GM19035 (cell line): ENCODE measurements around the gene NOTCH3.

Experiments
- ATAC-seq: cut with Tn5 transposase; IDR thresholded peaks from one replicate; pipeline ENCODE4 v1.9.1; 2021; ENCODE audit not compliant: unreplicated experiment

The NOTCH3 gene

DNA sequence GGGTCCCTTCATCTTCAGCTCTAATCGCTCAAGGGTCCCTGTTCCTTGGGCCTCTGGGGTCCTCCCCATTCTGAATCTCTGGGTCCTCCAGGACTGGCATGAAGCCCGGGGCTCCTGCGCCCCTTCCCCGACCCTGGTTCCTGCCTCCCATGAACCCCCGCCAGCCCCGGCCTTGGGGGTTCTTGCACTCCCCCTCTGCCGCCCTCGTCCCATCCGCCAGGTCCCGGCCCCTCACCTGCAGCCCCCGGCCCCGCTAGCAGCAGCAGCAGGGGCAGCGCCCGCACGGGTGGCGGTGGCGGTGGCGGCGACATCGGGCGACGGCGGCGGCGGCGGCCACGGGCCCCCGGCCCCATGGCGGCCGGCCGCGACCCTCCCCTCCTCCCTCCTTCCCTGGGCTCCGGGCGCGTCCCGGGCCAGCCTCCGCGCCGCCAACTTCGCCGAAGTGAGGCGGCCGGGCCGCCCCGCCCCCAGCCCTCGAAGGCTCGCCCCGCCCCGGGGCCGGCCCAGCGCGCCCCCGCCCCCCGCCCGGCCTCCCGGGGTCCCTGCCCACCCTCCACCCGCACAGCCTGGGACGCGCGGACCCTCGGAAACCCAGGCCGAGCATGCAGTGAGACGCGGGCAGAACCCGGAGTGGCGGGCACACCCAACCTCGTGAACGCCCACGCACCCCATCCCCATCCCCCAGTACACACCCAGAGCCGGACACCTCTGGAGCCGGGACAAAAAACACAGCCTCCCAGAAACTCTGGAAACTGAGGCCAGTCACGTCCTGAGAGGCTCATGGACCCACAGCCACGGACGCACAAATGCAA is at the start of gene NOTCH3:
Gene NOTCH3 (minus strand): TSS at position 443 of the 812 bp plus-strand sequence. CDS start 90 bp downstream, at position 353.
- ATAC-seq: no peak

DNA sequence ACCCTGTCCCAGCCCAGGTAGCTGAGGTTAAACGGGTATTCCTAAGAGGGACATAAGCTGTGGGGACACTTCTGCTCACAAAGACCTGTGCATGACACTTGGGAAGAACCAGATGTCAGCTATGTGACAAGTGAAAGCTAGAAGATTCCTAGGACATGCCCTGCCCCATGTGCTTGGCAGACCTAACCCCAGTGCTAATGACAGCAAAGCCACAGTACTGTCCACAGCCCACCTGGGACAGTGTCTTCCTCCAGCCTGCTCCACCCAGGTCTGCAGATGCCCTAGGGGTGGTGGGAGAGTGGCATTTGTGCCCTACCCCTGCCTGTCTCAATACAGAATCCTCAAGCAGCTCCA is 49.8 kb upstream of the NOTCH3 start:
- ATAC-seq: no peak

DNA sequence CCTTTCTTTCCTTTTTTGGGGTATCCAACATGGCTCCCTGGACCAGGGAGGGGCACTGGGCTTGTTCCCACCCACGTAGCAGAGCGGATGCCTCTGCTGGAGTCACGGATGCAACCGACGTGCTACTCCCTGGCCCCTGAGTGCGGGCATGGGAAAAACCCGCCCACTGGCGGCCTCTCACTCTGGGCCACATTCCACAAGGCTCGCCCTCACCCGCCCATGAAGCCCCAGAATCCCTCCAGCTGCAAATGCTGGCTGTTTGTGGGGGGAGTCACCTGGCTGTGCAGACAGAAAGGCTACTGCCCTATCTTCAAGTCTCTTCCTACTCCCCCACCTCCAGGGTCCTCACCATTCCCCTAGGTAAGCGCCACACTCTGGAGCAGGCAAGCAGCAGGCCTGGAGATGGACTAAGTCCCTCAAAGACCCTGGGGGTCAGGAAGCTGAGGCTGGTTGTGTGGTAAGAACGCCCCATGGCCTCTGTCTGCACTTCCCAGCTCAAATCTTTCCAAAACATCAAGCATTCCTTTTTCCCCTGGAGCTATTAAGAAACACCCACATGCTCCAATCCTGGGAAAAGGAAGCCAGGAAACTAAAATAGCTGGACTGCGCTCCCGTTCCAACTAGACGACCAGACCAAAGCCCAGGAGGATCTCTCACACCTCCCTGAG is 49.3 kb upstream of the NOTCH3 start:
- no peak for ATAC-seq

DNA sequence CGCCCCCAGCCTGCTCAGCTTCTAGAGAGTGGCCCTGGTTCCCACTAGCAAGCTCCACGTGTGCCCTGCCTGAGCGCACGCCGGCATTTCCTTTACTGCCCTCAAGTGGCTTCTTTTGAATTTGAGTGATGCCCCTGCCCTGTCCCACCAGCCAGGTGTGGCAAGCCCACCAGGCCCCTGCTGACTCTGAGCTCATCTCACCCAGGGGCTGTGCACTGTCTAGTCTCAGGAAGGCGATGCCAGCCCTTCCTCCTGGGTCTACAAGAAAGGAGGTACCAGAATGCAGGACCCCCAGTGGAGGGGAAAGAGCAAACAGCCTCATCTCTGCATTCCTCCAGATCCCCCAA is 48.7 kb upstream of the NOTCH3 start:
- no peak for ATAC-seq

DNA sequence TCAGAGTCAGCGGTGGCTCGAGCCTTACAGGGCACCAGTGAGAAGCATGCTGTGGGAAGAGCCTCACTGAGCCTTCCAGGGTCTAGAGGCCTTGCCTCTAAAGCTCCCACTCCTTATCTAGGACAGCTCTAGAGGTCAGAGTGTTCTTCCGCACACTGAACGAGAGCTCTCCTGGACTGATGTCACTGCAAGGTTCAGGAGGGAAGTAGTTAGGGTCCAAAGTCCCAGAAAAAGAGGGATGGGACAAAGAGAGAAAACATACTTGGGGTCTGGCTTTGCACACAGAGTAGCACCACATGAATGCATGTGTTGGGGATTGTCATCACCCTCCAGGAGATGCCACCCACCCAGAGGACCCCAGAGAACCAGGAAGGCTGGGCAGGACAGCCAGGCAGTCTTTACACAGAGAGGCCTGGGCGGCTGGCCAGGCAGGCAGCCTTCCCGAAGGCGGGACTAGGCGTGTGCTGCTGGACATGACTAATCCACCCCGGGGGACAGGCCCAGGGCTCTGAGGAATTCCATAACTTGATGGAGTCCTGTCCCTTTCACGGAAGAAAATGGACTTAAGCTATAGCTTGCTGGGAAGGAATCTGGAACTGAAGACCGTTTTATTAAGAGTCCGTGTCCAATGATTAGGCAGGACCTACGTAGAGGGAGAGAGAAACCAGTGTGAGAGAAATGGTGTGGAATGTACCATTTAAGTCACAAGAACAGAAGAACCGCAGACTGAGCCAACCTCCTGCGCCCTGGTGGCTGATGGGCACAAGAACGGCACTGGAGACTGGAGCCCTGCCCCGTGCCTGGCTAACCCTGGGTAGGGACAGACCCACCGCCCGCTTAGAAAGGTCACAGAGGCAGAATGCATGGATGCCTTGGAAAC is 48.1 kb upstream of the NOTCH3 start:
- no peak for ATAC-seq

DNA sequence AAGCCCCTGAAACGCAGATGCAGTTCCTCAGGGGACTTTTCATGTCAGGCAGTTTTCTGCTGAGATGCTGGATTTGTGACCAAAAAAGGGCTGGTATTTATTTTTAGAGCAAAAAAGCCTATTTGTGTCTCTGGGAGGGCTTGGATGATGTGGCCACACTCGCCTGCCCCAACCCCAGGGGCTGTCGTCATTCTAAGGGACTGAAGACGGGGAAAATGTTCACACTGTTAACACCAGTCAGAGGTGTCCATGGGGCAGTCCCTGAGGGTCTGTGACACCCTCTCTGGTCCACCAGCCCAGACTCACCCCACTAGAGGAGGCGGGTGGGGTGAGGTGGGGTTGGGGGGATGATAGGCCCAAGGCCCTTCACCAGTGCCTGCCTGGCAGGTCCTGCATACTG is 47.3 kb upstream of the NOTCH3 start:
- no peak for ATAC-seq

DNA sequence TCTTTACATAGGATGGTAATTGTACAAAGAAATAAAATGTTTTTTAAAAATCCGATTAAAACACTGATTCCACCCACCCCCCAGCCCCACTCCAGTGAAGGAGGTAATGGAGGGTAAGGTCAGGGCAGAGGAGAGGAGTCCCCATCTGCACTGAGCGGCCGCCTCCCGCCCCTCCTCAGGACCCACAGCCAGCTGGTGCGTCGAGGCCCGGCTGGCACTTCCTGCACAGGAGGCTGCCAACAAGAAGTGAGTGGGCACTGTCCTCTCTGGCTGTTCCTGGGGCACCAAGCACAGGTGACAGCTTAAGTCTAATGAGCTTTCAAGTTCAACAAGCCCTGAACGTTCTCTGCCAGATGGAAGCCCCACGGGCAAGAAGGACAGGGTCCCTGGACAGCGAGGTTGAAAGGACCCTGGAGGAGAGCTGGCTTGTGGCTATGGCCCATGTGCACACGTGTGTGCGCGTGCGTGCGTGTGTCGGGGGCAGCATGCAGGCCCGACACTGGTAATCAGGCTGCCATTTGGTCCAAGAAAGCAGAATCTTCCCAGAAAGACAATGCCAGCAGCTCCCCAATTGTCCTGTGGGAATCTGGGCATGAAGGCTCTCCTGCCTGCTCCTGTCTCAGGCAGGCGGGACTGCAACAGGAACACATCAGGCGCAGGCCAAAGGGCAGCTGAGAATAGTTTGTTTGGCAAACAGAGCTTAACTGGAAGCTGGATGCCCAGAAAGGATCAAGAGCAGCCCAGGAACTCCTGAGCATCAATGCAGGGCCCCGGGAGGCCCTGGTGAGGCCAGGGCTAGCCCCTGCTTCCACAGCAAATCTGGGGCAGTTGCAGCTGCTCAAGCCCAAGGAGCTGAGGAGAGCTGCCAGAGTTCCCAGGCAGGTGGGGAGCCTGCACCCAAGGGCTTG is 46.6 kb upstream of the NOTCH3 start:
- no peak for ATAC-seq

DNA sequence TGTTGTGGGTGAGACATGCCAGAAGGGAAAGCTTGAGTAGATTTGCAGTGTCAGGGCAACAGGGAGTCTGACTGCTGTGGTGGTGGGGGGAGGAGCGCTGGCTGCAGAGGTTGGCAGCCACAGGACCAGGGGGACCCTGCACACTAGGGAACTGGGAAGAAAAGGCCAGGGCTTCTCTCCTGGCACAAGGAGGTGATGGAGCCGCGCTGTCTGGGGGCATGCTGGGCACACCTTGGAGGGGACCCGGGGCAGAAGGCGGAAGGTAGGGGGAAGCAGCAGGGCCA is 45.3 kb upstream of the NOTCH3 start:
- no peak for ATAC-seq

DNA sequence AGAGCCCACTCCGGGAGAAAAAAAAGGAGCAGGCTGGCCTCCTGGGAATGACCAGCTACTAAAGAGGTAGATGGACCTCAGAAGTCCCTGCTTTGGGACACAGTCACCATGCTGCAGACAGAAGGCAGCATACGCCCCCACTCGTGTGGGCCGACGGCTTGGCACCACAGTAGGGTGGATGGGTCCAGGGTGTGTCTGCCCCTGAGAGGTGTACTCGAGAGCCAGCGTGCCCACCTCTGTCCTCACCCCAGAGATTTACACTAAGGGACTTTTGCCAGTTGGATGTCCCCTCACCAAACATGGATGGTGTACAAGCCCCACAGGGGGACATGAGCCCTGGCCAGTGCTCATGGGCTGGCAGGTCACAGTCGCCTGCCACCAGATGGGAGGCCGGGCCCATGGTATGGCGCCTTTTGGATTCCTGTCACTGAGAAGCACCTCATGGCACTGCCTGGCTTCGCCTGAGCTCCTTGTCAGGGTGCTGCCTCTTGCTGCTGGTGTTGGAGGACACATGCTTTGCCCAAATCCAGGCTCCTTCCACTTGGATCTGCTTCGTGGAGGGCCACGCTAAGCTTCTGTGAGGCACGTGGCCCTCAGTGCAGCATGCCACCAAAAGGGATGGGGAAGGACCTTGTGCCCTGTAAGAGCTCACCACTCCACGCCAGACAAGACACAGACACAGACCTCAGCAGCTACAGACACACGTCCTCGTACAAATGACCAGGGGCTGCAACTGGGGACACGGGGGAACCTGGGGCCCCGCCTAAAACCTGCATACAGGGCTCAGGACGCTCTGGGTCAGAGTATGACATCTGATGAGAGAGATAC is 44.8 kb upstream of the NOTCH3 start:
- no peak for ATAC-seq

DNA sequence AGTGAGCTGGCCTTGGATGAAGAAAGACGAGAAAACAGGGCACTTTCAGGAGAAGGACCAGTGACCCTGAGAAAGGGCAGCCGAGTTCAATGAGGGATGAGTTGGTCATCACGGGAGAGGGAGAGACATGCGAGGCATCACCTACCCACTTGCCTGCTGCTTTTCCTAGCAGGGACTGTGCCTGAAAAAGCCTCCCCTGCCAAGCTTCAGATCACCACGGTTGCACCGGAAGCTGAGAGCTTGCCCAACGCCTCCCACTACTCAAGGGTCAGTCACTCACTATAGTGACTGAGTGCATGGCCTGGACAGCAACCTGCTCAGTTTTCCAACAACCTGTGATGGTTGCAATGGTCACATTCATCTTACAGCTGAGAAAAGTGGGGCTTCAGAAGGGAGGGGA is 44.0 kb upstream of the NOTCH3 start:
- ATAC-seq: no peak

DNA sequence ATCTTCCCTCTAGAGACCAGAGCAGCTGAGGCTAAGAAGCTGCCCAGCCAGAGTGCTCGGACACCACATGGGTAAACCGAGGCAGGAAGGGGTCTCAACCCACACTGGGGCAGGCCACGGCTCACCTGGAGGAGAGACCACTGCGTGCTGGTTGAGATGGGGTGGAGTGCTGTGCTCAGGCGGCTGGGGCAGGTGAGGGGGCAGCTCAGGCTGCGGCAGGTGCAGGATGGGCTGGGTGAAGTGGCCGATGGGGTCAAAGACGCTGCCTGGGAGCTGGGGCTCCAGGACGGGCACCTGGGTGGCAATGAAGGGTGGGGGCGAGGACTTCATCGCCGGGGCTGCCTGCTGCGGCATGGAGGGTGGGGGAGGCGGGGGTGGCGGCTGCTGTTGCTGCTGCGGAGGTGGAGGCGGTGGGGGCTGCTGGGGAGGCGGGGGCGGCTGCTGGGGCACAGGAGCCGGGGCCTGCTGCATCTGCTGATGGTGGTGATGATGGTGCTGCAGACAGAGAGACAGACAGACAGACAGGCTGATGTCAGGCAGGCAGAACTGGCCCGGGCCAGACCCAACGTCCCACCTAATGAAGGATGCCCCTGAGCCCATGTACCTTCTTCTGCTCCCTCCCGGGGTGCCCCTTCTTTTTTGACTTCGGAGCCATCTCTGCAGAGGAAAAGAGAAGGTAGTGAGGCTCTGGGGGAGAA is 43.5 kb upstream of the NOTCH3 start:
- no peak for ATAC-seq

DNA sequence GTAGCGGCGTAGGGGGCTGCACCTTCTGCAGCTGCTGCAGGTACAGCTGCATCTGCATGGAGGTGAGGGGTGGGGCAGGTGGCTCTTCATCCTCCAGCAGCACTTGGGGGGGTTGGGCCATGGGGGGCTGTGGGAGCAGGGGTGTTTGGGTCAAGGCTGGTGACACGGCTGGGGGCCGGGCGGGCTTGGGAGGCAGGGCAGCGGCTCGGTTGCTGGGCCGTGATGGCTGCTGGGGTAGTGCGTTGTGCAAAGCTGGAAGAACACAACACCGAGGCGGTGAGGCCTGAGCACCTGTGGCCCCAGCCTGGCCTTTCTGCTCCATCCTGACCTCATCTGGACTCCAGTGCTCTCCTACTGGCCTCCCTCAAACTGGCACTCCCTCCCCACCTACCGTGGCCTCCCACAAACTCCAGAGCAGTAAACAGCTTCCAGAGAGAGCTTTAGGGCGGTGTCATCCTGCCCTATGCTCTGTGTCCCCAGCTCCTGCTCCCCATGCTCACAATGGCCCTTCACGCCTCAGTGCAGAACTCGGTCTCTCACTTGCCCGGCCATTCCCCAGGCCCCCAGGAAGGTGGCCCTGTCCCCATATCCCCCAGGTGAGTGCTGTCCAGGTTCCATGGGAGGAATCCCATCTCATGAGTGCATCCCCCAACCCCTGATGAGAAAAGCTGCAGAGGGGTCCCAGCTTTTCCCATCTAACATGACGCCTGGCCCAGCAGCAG is 42.6 kb upstream of the NOTCH3 start:
- no peak for ATAC-seq

DNA sequence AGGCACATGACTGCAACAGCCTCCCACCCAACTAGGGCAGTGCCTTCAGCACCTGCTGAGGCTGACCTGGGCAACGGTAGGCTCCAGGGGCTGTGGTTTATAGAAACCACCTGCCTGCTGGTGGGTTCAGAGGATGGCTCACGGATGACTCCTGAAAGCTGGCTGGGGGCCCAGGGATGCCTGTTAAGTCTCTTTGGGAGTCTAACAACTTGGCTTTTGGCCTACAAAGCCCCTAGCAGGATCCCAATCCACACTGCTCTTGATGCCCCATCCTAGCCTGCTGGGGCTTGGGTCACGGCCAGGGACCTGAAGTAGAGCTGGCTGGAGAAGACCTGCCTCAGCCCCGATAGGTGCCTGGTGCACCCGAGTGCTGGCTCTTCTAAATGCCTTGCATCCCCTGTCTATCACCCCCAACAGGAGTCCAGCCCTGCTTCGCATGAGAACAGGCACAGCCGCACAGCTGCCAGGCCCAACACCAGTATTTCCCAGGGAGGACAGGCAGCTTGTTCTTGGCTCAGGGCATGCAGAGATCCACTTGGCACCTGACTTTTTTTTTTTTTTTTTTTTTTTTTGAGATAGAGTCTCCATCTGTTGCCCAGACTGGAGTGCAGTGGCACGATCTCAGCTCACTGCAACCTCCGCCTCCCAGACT is 40.6 kb upstream of the NOTCH3 start:
- ATAC-seq: no peak

DNA sequence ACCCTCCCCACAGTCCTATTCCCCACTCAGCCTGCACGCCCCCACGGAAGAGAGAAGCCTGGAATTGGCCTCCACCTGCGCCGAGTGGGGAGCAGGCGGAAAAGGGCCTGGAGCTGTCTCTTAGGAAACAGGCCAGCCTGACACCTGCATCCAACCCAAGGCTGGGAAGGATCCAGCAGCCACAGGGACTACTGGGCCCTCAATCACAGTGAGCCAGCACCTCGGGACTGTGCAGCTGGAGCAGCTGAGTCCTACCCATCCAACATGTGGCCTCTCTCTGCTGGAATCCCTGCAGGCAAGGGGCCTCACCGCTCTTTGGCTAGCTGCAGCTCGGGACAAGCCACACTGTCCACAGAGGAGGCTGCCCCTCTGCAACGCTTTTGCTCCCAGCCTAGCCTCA is 39.7 kb upstream of the NOTCH3 start:
- no peak for ATAC-seq

DNA sequence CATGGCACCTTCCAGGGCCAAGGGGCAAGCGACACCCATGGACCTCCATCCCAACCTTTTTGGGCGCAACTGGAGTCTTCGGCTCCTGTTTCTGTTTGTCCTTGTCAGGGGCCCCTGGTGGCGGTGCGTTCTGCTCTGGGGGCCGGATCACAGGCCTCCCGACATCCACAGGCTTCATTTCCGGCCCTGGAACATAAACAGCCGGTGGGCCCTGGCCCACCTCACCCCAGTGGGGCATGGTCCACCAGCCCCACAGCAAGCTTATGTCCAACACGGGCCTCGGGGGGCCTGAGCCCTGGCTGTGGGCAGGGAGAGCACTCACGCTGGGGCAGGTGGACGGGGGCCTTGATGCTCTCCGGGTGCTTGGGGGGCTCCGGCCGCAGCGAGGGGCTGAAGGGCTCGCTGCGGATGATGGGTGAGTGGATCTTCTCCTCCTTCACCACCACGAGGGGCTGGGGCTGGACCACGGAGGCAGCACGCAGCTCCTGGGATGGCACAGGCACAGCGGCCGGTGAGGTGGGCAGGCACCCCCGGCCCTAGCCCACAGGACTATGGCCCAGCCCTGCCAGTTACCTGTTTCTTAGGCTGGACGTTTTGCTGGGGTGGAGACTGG is 38.6 kb upstream of the NOTCH3 start:
- no peak for ATAC-seq

DNA sequence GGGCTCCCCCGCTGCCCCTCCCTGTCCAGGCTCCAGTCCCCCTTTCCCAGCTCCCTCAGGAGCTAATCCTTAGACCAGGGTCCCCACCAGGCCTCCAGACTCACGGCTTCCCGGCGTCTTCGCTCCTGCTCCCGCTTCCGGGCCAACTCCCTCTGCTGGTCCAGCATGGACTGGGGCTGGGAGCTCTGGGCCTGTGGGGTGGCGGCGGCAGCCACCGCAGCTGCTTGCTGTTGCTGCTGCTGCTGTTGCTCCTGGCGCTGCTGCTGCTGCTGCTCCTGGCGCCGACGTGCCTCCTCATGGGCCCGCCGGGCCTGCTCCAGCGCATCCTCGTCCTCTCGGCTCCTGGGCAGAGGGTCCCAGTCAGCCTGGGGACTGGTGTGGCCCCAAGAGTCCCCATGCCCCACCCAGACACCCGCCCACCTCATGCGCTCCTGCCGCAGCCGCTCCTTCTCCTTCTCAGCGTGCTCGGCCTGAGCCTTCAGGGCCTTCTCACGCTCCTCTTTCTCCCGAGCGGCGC is 37.9 kb upstream of the NOTCH3 start:
- ATAC-seq: no peak

DNA sequence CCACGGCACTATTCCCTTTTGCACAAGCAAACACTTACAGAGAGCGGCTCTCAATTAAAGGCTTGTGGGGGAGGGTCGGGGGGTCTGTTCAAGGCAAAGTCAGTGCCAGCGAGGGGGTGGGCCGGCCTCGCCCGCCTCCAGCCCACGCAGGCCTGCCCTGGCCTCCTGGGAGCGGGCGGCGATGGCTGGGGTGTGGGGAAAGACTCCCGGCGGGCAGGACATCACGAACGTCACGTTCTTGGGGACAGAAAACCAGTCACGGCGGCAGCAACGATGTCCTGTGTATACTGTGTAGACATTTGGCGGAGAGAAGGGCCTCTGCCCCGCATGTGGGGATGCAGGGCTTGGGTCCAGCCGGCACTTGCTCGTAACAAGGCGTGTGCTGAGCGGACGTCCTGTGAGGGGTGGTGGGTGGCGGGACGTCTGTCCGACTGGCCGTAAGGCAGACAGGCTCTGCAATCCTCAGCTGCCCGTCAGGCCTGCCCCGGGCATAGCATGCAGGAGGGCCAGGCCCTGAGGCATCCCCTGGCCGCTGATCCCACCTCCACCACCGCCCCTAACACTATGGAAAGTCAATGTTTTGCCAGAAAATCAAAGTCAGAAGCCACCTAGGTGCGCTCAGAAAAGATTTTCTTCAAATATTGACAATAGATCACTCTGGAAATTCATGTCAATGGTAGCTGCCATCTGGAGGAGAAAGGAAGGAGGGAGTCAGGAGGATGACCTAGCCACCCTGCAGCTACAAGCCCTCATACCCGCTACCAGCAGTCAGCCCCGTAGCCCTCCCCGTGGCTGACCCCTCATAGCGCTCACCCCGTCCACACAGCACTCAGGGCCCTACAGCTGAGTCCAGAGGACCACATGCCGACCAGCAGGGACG is 37.2 kb upstream of the NOTCH3 start:
- no peak for ATAC-seq
